HepG2 (cell line): ENCODE data around the gene NPDC1. TPM values are rescaled to one million over a fixed set of nuclear protein-coding genes. Genes with fewer than 3 reads are reported as not detected.

Experiments used
- ATAD3A ChIP-seq: sonication (generic); formaldehyde crosslinking; IDR thresholded peaks from 2 replicates; pipeline ENCODE4 v1.4.0; 2020; ENCODE audit warnings: missing genetic modification reagents
- ATF1 ChIP-seq: IDR thresholded peaks from 2 replicates; pipeline ENCODE4 v1.6.1; 2016; ENCODE audit warnings: mild to moderate bottlenecking, control low read depth
- DRAP1 ChIP-seq: IDR thresholded peaks from 2 replicates; pipeline ENCODE4 v1.6.1; 2016; ENCODE audit warnings: missing genetic modification reagents, missing compliant biosample characterization
- HNRNPLL ChIP-seq: fragments of 200-400 bp; formaldehyde crosslinking; IDR thresholded peaks from 2 replicates; pipeline ENCODE4 v1.6.1; 2017; ENCODE audit warnings: mild to moderate bottlenecking, low read depth, low read length; ENCODE audit not compliant: poor library complexity, severe bottlenecking
- IKZF4 ChIP-seq: sonication (generic); formaldehyde crosslinking; IDR thresholded peaks from 2 replicates; pipeline ENCODE4 v1.5.1; 2020; ENCODE audit warnings: borderline replicate concordance, mild to moderate bottlenecking, low read depth, missing genetic modification reagents; ENCODE audit errors: not compliant biosample characterization
- NPAS2 ChIP-seq: sonication (generic); formaldehyde crosslinking; IDR thresholded peaks from 2 replicates; pipeline ENCODE4 v1.8.0; 2022; ENCODE audit warnings: mild to moderate bottlenecking, missing genetic modification reagents, borderline replicate concordance
- POLR2A ChIP-seq, 2 experiments: IDR thresholded peaks; 2 replicates each; pipeline ENCODE4 v1.6.1; 2011; ENCODE audit warnings: low read depth in 2 of 2, low read length in 2 of 2, mild to moderate bottlenecking in 1 of 2, moderate library complexity in 1 of 2; ENCODE audit not compliant: insufficient read depth in 1 of 2
- RCOR2 ChIP-seq: IDR thresholded peaks from 2 replicates; pipeline ENCODE4 v1.6.1; 2016; ENCODE audit warnings: missing biosample characterization, missing genetic modification reagents
- RXRA ChIP-seq: sonication (generic); formaldehyde crosslinking; IDR thresholded peaks from 2 replicates; pipeline ENCODE4 v1.5.1; 2020; ENCODE audit warnings: missing genetic modification reagents
- TBX2 ChIP-seq: sonication (generic); formaldehyde crosslinking; IDR thresholded peaks from 2 replicates; pipeline ENCODE4 v1.5.0; 2020; ENCODE audit warnings: missing genetic modification reagents, mild to moderate bottlenecking, borderline replicate concordance
- ZBTB7A ChIP-seq: sonication (generic); formaldehyde crosslinking; IDR thresholded peaks from 2 replicates; pipeline ENCODE4 v1.8.0; 2022; ENCODE audit warnings: mild to moderate bottlenecking, missing genetic modification reagents
- ZC3H13 ChIP-seq: sonication (generic); formaldehyde crosslinking; IDR thresholded peaks from 2 replicates; pipeline ENCODE4 v1.8.1; 2023; ENCODE audit warnings: mild to moderate bottlenecking, missing genetic modification reagents, moderate library complexity
- ZFP36L2 ChIP-seq: sonication (generic); formaldehyde crosslinking; IDR thresholded peaks from 2 replicates; pipeline ENCODE4 v1.4.0; 2020; ENCODE audit warnings: missing genetic modification reagents
- ZNF292 ChIP-seq: sonication (generic); formaldehyde crosslinking; IDR thresholded peaks from 2 replicates; pipeline ENCODE4 v1.8.1; 2022; ENCODE audit warnings: mild to moderate bottlenecking, low read depth, missing genetic modification reagents, borderline replicate concordance
- ZNF546 ChIP-seq: sonication (generic); formaldehyde crosslinking; conservative IDR thresholded peaks from 2 replicates; pipeline ENCODE4 v1.8.1; 2023; ENCODE audit warnings: mild to moderate bottlenecking, missing genetic modification reagents
- ZNF558 ChIP-seq: sonication (generic); formaldehyde crosslinking; IDR thresholded peaks from 2 replicates; pipeline ENCODE4 v1.9.0; 2022; ENCODE audit warnings: mild to moderate bottlenecking, missing genetic modification reagents, borderline replicate concordance
- ZNF562 ChIP-seq: sonication (generic); formaldehyde crosslinking; IDR thresholded peaks from 2 replicates; pipeline ENCODE4 v1.8.0; 2022; ENCODE audit warnings: missing genetic modification reagents, borderline replicate concordance
- ZNF704 ChIP-seq: sonication (generic); formaldehyde crosslinking; IDR thresholded peaks from 2 replicates; pipeline ENCODE4 v1.8.1; 2023; ENCODE audit warnings: mild to moderate bottlenecking, inconsistent platforms, moderate library complexity, missing genetic modification reagents, borderline replicate concordance
- ZNF891 ChIP-seq: sonication (generic); formaldehyde crosslinking; IDR thresholded peaks from 2 replicates; pipeline ENCODE4 v1.5.0; 2020; ENCODE audit warnings: mild to moderate bottlenecking, missing genetic modification reagents
- ZSCAN22 ChIP-seq: sonication (generic); formaldehyde crosslinking; IDR thresholded peaks from 2 replicates; pipeline ENCODE4 v1.4.0; 2020; ENCODE audit warnings: mild to moderate bottlenecking, missing genetic modification reagents
- polyA plus RNA-seq, 8 experiments: library from polyadenylated mRNA; depleted of rRNA in 3 of 8; stranded (reverse) in 7 of 8; unstranded in 1 of 8; fragments of >200 nt; fragmentation: Illumina TruSeq in 4 of 8; extraction: Trizol in 4 of 8; gene quantifications; 2 replicates each; pipeline versions ENCODE4 v1.2.1 to v1.2.3, GENCODE V29; 2011 to 2016; ENCODE audit warnings: low read depth in 4 of 8, missing spikeins in 1 of 8, mixed read lengths in 1 of 8; ENCODE audit not compliant: insufficient read depth in 1 of 8
- total RNA-seq, 5 experiments: library from RNA; depleted of rRNA; stranded (reverse); fragments of >200 nt; fragmentation: Illumina TruSeq; extraction: Trizol; gene quantifications; 2 replicates each; pipeline ENCODE4 v1.2.3, GENCODE V29; 2016; ENCODE audit warnings: low read depth in 1 of 5
- TF ChIP-seq, protein P1 (sequence below): IDR thresholded peaks from 2 replicates; pipeline ENCODE4 v1.6.1; 2018; ENCODE audit warnings: missing genetic modification reagents, mild to moderate bottlenecking, missing compliant biosample characterization
- TF ChIP-seq, protein P2 (sequence below): sonication (generic); formaldehyde crosslinking; IDR thresholded peaks from 2 replicates; pipeline ENCODE4 v1.4.0; 2020; ENCODE audit warnings: missing genetic modification reagents, borderline replicate concordance

The NPDC1 gene
- total and polyA plus RNA-seq, 2 of the 13 experiments (the other 11 are each of a cell fraction or from before 2014, with no cell fraction given) = 0.84 to 5.4 TPM

DNA sequence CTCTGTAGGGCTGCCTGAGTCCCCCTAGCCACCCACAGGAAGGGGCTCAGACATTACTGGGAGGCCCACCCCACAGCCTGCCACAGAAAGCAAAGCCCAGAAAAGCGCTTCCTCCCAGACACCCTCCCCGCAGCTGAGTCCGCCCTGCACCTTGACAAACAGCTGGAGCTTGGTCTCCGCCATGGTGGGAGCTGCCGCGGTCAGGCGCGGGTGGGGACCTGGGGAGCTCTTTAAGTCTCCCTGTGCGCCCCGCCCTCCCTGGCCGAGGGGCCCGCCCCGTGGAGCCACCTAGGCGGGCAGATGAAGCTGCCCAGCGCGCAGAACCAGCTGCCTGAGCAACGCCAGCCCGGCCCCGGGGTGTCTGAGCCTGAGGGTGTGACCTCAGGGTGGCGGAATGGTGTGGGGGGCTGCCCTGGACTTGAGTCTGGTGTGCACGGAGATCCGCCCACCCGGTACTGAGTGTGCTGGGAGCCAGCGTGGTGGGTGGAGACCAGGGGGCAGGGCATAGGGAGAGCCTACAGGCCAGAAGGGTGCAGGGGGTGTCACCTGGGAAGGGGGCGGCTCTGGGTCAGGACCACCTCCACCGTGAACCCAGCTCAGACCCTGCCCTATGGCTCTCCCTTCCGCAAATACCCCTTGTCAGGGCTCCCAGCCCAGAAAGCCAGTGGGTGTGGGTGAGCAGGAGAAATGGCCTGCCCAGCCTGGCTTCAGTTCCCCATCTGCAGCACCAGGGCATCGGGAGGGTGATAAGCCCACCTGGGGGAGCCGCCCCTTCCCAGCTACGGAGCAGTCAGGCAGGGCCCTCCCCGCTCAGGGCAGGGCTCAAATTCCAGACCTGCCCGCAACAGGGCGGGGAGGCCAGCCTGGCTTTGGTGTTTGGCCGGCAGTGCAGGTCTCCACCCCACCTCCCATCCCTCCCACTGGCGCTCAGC is 49.4 kb downstream of the NPDC1 start, which contains the start of gene CLIC3 (continued):
- TF ChIP-seq ZNF891 (CRISPR knock-in tag) (0 out of 2 replicates have a peak, but pooled peaks have one; percentile 27), IKZF4 (no peak), ZNF704 (0 out of 2 replicates have a peak, but pooled peaks have one; percentile 39), ZBTB7A (peak; percentile 66; the same call in 1 of the 2 replicates), HNRNPLL (peak; percentile 42), ZNF558 (CRISPR knock-in tag) (no peak), ZFP36L2 (CRISPR knock-in tag) (no peak), ZNF562 (CRISPR knock-in tag) (no peak), POLR2A (IDR thresholded peaks at IDR 0.05; ENCODE audit: insufficient read depth in 1 of 2, low read depth in 2 of 2, low read length in 2 of 2) (peak in 1 of 2 experiments; percentile 48; a peak in 1 of 4 replicates), NPAS2 (no peak), ZNF292 (CRISPR knock-in tag) (no peak), RCOR2 (no peak), ATAD3A (CRISPR knock-in tag) (no peak), ZNF546 (no peak), ATF1 (CRISPR knock-in tag) (no peak), DRAP1 (CRISPR knock-in tag) (peak; percentile 64), RXRA (CRISPR knock-in tag) (peak; percentile 20; the same call in 1 of the 2 replicates), ZSCAN22 (CRISPR knock-in tag) (no peak), ZC3H13 (CRISPR knock-in tag) (no peak), TBX2 (peak; percentile 53; the same call in 1 of the 2 replicates)
- TF ChIP-seq, protein P1, sequence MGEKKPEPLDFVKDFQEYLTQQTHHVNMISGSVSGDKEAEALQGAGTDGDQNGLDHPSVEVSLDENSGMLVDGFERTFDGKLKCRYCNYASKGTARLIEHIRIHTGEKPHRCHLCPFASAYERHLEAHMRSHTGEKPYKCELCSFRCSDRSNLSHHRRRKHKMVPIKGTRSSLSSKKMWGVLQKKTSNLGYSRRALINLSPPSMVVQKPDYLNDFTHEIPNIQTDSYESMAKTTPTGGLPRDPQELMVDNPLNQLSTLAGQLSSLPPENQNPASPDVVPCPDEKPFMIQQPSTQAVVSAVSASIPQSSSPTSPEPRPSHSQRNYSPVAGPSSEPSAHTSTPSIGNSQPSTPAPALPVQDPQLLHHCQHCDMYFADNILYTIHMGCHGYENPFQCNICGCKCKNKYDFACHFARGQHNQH = peak; percentile 38; the same call in 1 of the 2 replicates
- TF ChIP-seq, protein P2, sequence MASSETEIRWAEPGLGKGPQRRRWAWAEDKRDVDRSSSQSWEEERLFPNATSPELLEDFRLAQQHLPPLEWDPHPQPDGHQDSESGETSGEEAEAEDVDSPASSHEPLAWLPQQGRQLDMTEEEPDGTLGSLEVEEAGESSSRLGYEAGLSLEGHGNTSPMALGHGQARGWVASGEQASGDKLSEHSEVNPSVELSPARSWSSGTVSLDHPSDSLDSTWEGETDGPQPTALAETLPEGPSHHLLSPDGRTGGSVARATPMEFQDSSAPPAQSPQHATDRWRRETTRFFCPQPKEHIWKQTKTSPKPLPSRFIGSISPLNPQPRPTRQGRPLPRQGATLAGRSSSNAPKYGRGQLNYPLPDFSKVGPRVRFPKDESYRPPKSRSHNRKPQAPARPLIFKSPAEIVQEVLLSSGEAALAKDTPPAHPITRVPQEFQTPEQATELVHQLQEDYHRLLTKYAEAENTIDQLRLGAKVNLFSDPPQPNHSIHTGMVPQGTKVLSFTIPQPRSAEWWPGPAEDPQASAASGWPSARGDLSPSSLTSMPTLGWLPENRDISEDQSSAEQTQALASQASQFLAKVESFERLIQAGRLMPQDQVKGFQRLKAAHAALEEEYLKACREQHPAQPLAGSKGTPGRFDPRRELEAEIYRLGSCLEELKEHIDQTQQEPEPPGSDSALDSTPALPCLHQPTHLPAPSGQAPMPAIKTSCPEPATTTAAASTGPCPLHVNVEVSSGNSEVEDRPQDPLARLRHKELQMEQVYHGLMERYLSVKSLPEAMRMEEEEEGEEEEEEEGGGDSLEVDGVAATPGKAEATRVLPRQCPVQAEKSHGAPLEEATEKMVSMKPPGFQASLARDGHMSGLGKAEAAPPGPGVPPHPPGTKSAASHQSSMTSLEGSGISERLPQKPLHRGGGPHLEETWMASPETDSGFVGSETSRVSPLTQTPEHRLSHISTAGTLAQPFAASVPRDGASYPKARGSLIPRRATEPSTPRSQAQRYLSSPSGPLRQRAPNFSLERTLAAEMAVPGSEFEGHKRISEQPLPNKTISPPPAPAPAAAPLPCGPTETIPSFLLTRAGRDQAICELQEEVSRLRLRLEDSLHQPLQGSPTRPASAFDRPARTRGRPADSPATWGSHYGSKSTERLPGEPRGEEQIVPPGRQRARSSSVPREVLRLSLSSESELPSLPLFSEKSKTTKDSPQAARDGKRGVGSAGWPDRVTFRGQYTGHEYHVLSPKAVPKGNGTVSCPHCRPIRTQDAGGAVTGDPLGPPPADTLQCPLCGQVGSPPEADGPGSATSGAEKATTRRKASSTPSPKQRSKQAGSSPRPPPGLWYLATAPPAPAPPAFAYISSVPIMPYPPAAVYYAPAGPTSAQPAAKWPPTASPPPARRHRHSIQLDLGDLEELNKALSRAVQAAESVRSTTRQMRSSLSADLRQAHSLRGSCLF = no peak
